Measurements from ENCODE around the gene BICD2. TPM values are rescaled to one million over a fixed set of nuclear protein-coding genes. Genes with fewer than 3 reads are reported as not detected.

Gene BICD2
- total and polyA plus RNA-seq, 2 of the 13 experiments (the other 11 are each of a cell fraction or from before 2014, with no cell fraction given) = 5.1 to 17.4 TPM

- H3K9me3 ChIP-seq (ENCODE audit: low read length) = no peaks in the 10 kb centered on the region
- in situ Hi-C loops (cut with HindIII; ENCODE audit: extremely low pct_ligation_motif_present, low pct_unique_long_range_greater_than_20kb) = loop anchor here (5.0 kb wide), 1 partner anchor 69 kb away; no protein-coding TSS in a partner anchor
- H3K4me3 ChIP-seq (replicated peaks in 1 of 3; ENCODE audit: insufficient read depth in 1 of 3, low read depth in 2 of 3, low read length in 3 of 3) = no peak overlapping the region
- no peak overlapping the region for H3K27ac ChIP-seq (ENCODE audit: extremely low read length, insufficient read depth, low read length)
- H3K27me3 ChIP-seq (ENCODE audit: control insufficient read depth in 1 of 2, insufficient read depth in 2 of 2, low read length in 2 of 2) = no peaks in the 10 kb centered on the region
- CTCF ChIA-PET (ENCODE audit: low intra/inter-chr PET ratio, low total read pairs) = interaction anchor here (2.5 kb wide), 1 partner anchor 72 kb away, joined by 41 read pairs; no protein-coding TSS in a partner anchor
- ATAC-seq = no peak
- H3K4me2 ChIP-seq (ENCODE audit: low read depth, low read length) = no peak overlapping the region
- peaks cover 49 to 86% of the 10 kb centered on the region in 2 experiments for H3K36me3 ChIP-seq (replicated peaks in 1 of 2; ENCODE audit: control insufficient read depth in 1 of 2, insufficient read depth in 2 of 2, low read length in 2 of 2)
- POLR2A ChIA-PET = no interaction called here
- no peak for DNase-seq (ENCODE audit: low spot score)
- intact Hi-C loops (cut with micrococcal nuclease; ENCODE audit: unreplicated experiment) = no loop called here
- WGBS (ENCODE audit: low lambda C conversion rate) = 97% methylated on average over 11 of the region's 40 CpGs
- FAIRE-seq = no peak
- no peaks in the 10 kb centered on the region; the same call in 1 of the 2 replicates for H4K20me1 ChIP-seq (ENCODE audit: insufficient read depth, low read length)
- H3K4me1 ChIP-seq (ENCODE audit: insufficient read depth, low read length) = no peaks in the 10 kb centered on the region
- TF ChIP-seq EHMT2 (IDR thresholded peaks at IDR 0.05; ENCODE audit: borderline replicate concordance, low read depth, low read length) (no peak), GMEB1 (CRISPR knock-in tag; IDR thresholded peaks at IDR 0.05; ENCODE audit: borderline replicate concordance) (no peak), ZNF775 (CRISPR knock-in tag; IDR thresholded peaks at IDR 0.05; ENCODE audit: borderline replicate concordance) (no peak), SNAPC4 (CRISPR knock-in tag; IDR thresholded peaks at IDR 0.05) (no peak)
- no peaks in the 10 kb centered on the region for H3K79me2 ChIP-seq (ENCODE audit: insufficient read depth, low read length)
- H2AFZ ChIP-seq (ENCODE audit: low read length) = no peak overlapping the region
- no peak overlapping the region for H3K9ac ChIP-seq (ENCODE audit: insufficient read depth, low read depth, low read length)
- no TSS peak for BruUV-seq (replicated peaks)
Measured at GRCh38 chr9:92718086-92719001, 46.3 kb downstream of the BICD2 start.

Data from HepG2 (cell line).